ENCODE data around the gene B4GALNT4. TPM values are rescaled to one million over a fixed set of nuclear protein-coding genes. Genes with fewer than 3 reads are reported as not detected.

The B4GALNT4 gene
- total and polyA plus RNA-seq, 4 donors: 0.15 to 0.42 (median 0.42) TPM; not detected in 1

GRCh38 chr11:384511-384910, 15.2 kb downstream of the B4GALNT4 start:
- DNase-seq (ENCODE audit: low spot score): no peak

GRCh38 chr11:385594-386351, 16.5 kb downstream of the B4GALNT4 start:
- Histone ChIP-seq H3K4me3 (ENCODE audit: low read depth in 1 of 3, low read length in 3 of 3) (no peak overlapping the region), H3K9me3 (ENCODE audit: control insufficient read depth in 4 of 4, low read length in 3 of 4) (peaks cover 0 to 2% (median under 1%) of the 10 kb centered on the region in 4 donors), H3K27ac (ENCODE audit: low read depth in 1 of 2, low read length in 2 of 2) (no peak overlapping the region), H3K27me3 (ENCODE audit: control insufficient read depth in 4 of 4, insufficient read depth in 4 of 4, low read length in 3 of 4) (no peaks in the 10 kb centered on the region), H3K4me1 (ENCODE audit: control insufficient read depth in 4 of 4, insufficient read depth in 4 of 4, low read length in 3 of 4) (no peaks in the 10 kb centered on the region), H3K9ac (ENCODE audit: low read depth in 1 of 2, low read length in 2 of 2) (no peak overlapping the region), H3K36me3 (ENCODE audit: control insufficient read depth in 4 of 4, insufficient read depth in 3 of 4, low read depth in 1 of 4, low read length in 3 of 4) (no peaks in the 10 kb centered on the region)
- WGBS: 92% methylated on average over 19 of the region's 19 CpGs
- DNase-seq (ENCODE audit: low spot score): no peak
- TF ChIP-seq, protein P1, sequence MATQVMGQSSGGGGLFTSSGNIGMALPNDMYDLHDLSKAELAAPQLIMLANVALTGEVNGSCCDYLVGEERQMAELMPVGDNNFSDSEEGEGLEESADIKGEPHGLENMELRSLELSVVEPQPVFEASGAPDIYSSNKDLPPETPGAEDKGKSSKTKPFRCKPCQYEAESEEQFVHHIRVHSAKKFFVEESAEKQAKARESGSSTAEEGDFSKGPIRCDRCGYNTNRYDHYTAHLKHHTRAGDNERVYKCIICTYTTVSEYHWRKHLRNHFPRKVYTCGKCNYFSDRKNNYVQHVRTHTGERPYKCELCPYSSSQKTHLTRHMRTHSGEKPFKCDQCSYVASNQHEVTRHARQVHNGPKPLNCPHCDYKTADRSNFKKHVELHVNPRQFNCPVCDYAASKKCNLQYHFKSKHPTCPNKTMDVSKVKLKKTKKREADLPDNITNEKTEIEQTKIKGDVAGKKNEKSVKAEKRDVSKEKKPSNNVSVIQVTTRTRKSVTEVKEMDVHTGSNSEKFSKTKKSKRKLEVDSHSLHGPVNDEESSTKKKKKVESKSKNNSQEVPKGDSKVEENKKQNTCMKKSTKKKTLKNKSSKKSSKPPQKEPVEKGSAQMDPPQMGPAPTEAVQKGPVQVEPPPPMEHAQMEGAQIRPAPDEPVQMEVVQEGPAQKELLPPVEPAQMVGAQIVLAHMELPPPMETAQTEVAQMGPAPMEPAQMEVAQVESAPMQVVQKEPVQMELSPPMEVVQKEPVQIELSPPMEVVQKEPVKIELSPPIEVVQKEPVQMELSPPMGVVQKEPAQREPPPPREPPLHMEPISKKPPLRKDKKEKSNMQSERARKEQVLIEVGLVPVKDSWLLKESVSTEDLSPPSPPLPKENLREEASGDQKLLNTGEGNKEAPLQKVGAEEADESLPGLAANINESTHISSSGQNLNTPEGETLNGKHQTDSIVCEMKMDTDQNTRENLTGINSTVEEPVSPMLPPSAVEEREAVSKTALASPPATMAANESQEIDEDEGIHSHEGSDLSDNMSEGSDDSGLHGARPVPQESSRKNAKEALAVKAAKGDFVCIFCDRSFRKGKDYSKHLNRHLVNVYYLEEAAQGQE (IDR thresholded peaks at IDR 0.05): no peak
- TF ChIP-seq, protein P2, sequence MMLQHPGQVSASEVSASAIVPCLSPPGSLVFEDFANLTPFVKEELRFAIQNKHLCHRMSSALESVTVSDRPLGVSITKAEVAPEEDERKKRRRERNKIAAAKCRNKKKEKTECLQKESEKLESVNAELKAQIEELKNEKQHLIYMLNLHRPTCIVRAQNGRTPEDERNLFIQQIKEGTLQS (IDR thresholded peaks at IDR 0.05): no peak

More at GRCh38 chr11:384511-384910, 15.2 kb downstream of the B4GALNT4 start:
- H3K36me3 ChIP-seq (ENCODE audit: control insufficient read depth in 4 of 4, insufficient read depth in 3 of 4, low read depth in 1 of 4, low read length in 3 of 4): no peaks in the 10 kb centered on the region
- H3K27me3 ChIP-seq (ENCODE audit: control insufficient read depth in 4 of 4, insufficient read depth in 4 of 4, low read length in 3 of 4): no peaks in the 10 kb centered on the region
- no peak overlapping the region for H3K27ac ChIP-seq (ENCODE audit: low read depth in 1 of 2, low read length in 2 of 2)
- peaks cover 0 to 2% (median under 1%) of the 10 kb centered on the region in 4 donors for H3K9me3 ChIP-seq (ENCODE audit: control insufficient read depth in 4 of 4, low read length in 3 of 4)
- H3K4me1 ChIP-seq (ENCODE audit: control insufficient read depth in 4 of 4, insufficient read depth in 4 of 4, low read length in 3 of 4): peaks cover 0 to 1% (median 0%) of the 10 kb centered on the region in 4 donors
- H3K9ac ChIP-seq (ENCODE audit: low read depth in 1 of 2, low read length in 2 of 2): no peak overlapping the region
- TF ChIP-seq RAD21 (IDR thresholded peaks at IDR 0.05): no peak
- no peak overlapping the region for H3K4me3 ChIP-seq (ENCODE audit: low read depth in 1 of 3, low read length in 3 of 3)
- 89% methylated on average over 16 of the region's 16 CpGs for WGBS

DNA sequence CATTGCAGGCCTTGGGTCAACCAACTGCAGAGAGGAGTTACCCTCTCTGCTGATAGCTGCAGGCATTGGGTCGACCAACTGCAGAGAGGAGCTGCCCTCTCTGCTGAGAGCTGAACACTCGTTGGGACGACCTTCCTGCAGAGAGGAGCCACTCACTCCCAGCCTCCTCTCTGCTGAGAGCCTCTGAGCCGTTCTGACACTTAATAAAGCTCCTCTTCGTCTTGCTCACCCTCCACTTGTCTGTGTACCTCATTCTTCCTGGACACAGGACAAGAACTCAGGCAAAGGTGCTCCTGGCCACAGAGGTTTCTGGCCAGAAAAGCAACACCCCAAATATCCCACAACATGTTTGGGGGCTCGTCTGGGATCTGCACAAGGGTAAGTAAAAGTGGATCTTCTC, 17.2 kb downstream of the B4GALNT4 start:
- WGBS: 94% methylated on average over 6 of the region's 6 CpGs
- H3K27ac ChIP-seq (ENCODE audit: low read depth in 1 of 2, low read length in 2 of 2): no peak overlapping the region
- H3K27me3 ChIP-seq (ENCODE audit: control insufficient read depth in 4 of 4, insufficient read depth in 4 of 4, low read length in 3 of 4): no peaks in the 10 kb centered on the region
- no peak overlapping the region for H3K9ac ChIP-seq (ENCODE audit: low read depth in 1 of 2, low read length in 2 of 2)
- H3K9me3 ChIP-seq (ENCODE audit: control insufficient read depth in 4 of 4, low read length in 3 of 4): peaks cover 0 to 2% (median under 1%) of the 10 kb centered on the region in 4 donors
- DNase-seq (ENCODE audit: low spot score): no peak
- no peaks in the 10 kb centered on the region for H3K4me1 ChIP-seq (ENCODE audit: control insufficient read depth in 4 of 4, insufficient read depth in 4 of 4, low read length in 3 of 4)
- no peaks in the 10 kb centered on the region for H3K36me3 ChIP-seq (ENCODE audit: control insufficient read depth in 4 of 4, insufficient read depth in 3 of 4, low read depth in 1 of 4, low read length in 3 of 4)
- H3K4me3 ChIP-seq (ENCODE audit: low read depth in 1 of 3, low read length in 3 of 3): no peak overlapping the region
- no peak for TF ChIP-seq RAD21 (IDR thresholded peaks at IDR 0.05)

DNA sequence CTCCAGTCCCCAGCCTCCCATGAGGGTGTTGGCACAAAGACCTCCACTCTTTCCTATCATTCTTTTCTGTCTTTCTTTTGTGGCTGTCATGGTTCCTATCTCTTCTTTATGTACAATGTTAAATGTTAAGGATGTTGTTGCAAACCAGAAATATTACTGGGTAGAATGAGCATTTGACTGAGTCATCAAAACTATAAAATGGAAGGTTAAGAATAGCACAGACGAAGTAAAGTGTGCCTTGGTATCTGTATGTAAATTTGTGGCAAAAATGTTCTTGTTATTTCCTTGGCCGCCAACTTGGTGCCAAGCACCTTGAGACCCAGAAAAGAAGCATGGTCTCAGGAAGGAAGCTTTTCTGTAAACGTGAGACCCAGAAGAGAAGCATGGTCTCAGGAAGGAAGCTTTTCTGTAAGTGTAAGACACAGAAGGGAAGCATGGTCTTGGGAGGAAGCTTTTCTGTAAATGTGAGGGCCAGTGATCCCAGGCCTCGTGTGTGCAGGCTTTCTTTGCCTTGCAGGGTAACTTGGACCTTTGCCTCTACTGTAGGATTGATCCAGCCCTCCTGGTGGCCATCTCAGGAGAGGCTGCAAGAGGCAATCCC, 18.0 kb downstream of the B4GALNT4 start:
- Histone ChIP-seq H3K27ac (ENCODE audit: low read depth in 1 of 2, low read length in 2 of 2) (no peak overlapping the region), H3K9ac (ENCODE audit: low read depth in 1 of 2, low read length in 2 of 2) (no peak overlapping the region), H3K36me3 (ENCODE audit: control insufficient read depth in 4 of 4, insufficient read depth in 3 of 4, low read depth in 1 of 4, low read length in 3 of 4) (no peaks in the 10 kb centered on the region), H3K27me3 (ENCODE audit: control insufficient read depth in 4 of 4, insufficient read depth in 4 of 4, low read length in 3 of 4) (no peaks in the 10 kb centered on the region), H3K4me3 (ENCODE audit: low read depth in 1 of 3, low read length in 3 of 3) (no peak overlapping the region), H3K9me3 (ENCODE audit: control insufficient read depth in 4 of 4, low read length in 3 of 4) (peaks cover 0 to 2% (median under 1%) of the 10 kb centered on the region in 4 donors), H3K4me1 (ENCODE audit: control insufficient read depth in 4 of 4, insufficient read depth in 4 of 4, low read length in 3 of 4) (no peaks in the 10 kb centered on the region)
- TF ChIP-seq FOXA2 (IDR thresholded peaks at IDR 0.05): no peak
- TF ChIP-seq, protein P3, sequence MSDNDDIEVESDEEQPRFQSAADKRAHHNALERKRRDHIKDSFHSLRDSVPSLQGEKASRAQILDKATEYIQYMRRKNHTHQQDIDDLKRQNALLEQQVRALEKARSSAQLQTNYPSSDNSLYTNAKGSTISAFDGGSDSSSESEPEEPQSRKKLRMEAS (IDR thresholded peaks at IDR 0.05): no peak
- TF ChIP-seq NR2F2 (IDR thresholded peaks at IDR 0.05): no peak
- TF ChIP-seq CTCF (IDR thresholded peaks at IDR 0.05; ENCODE audit: low read depth, low read length, missing input control): no peak
- TF ChIP-seq TAF1 (conservative IDR thresholded peaks at IDR 0.05): no peak
- no peak for TF ChIP-seq ZBTB33 (IDR thresholded peaks at IDR 0.05)
- no peak for TF ChIP-seq SP1 (IDR thresholded peaks at IDR 0.05)
- TF ChIP-seq EGR1 (IDR thresholded peaks at IDR 0.05; ENCODE audit: low read depth in 2 of 2): no peak
- no peak for TF ChIP-seq RAD21 (IDR thresholded peaks at IDR 0.05)
- TF ChIP-seq, protein P2 (IDR thresholded peaks at IDR 0.05): no peak
- no peak for TF ChIP-seq RXRA (IDR thresholded peaks at IDR 0.05)
- no peak for TF ChIP-seq HNF4A (conservative IDR thresholded peaks at IDR 0.05)
- WGBS: 68% methylated on average over 4 of the region's 4 CpGs
- DNase-seq (ENCODE audit: low spot score): no peak
